H9 (cell line): Measurements from ENCODE around the gene SRC. TPM values are rescaled to one million over a fixed set of nuclear protein-coding genes. Genes with fewer than 3 reads are reported as not detected.

Source experiments
- DNase-seq: peaks from one replicate; pipeline ENCODE4 v3.0.0-alpha.2; 2017
- H2AFZ ChIP-seq: one replicate; pipeline ENCODE4 v1.6.1; 2013; ENCODE audit warnings: mild to moderate bottlenecking, low read length, control low read depth, moderate library complexity
- H2AK5ac ChIP-seq: 2 replicates; pipeline ENCODE4 v1.6.1; 2013; ENCODE audit warnings: low read length, control low read depth, mixed read lengths; ENCODE audit not compliant: insufficient read length
- H2BK120ac ChIP-seq: one replicate; pipeline ENCODE4 v1.6.1; 2013; ENCODE audit warnings: low read depth, mild to moderate bottlenecking, low read length, control low read depth, inconsistent platforms; ENCODE audit not compliant: poor library complexity, severe bottlenecking
- H2BK12ac ChIP-seq: 2 replicates; pipeline ENCODE4 v1.6.1; 2013; ENCODE audit warnings: low read length, control low read depth, mixed read lengths, low read depth; ENCODE audit not compliant: insufficient read length
- H2BK15ac ChIP-seq: 2 replicates; pipeline ENCODE4 v1.6.1; 2013; ENCODE audit warnings: low read depth, low read length, control low read depth
- H2BK20ac ChIP-seq: one replicate; pipeline ENCODE4 v1.6.1; 2013; ENCODE audit warnings: low read depth, mild to moderate bottlenecking, low read length, control low read depth, inconsistent platforms; ENCODE audit not compliant: poor library complexity, severe bottlenecking
- H2BK5ac ChIP-seq: 2 replicates; pipeline ENCODE4 v1.6.1; 2013; ENCODE audit warnings: low read length, control low read depth, mixed read lengths; ENCODE audit not compliant: insufficient read length
- H3K14ac ChIP-seq: 2 replicates; pipeline ENCODE4 v1.6.1; 2013; ENCODE audit warnings: low read length, control low read depth; ENCODE audit not compliant: insufficient read depth
- H3K18ac ChIP-seq: 2 replicates; pipeline ENCODE4 v1.6.1; 2013; ENCODE audit warnings: low read depth, mild to moderate bottlenecking, mixed read lengths, low read length, control low read depth; ENCODE audit not compliant: insufficient read length
- H3K23ac ChIP-seq: 2 replicates; pipeline ENCODE4 v1.6.1; 2013; ENCODE audit warnings: low read length, control low read depth, mixed read lengths, low read depth; ENCODE audit not compliant: insufficient read length
- H3K23me2 ChIP-seq: 2 replicates; pipeline ENCODE4 v1.6.1; 2013; ENCODE audit warnings: low read depth, mild to moderate bottlenecking, mixed read lengths, low read length, control low read depth; ENCODE audit not compliant: insufficient read length, poor library complexity, severe bottlenecking
- H3K27ac ChIP-seq: 2 replicates; pipeline ENCODE4 v1.5.1; 2013; ENCODE audit warnings: low read length, control low read depth, mixed read lengths, low read depth; ENCODE audit not compliant: insufficient read length
- H3K27me3 ChIP-seq: 2 replicates; pipeline ENCODE4 v1.6.1; 2013; ENCODE audit warnings: low read length, control low read depth, inconsistent platforms; ENCODE audit not compliant: insufficient read depth
- H3K4ac ChIP-seq: 2 replicates; pipeline ENCODE4 v1.6.1; 2013; ENCODE audit warnings: low read depth, mild to moderate bottlenecking, control low read depth, inconsistent platforms, low read length, moderate library complexity
- H3K4me1 ChIP-seq: 2 replicates; pipeline ENCODE4 v1.6.1; 2013; ENCODE audit warnings: low read length, control low read depth, inconsistent platforms; ENCODE audit not compliant: insufficient read depth
- H3K4me2 ChIP-seq: 2 replicates; pipeline ENCODE4 v1.6.1; 2013; ENCODE audit warnings: low read length, control low read depth, mixed read lengths; ENCODE audit not compliant: insufficient read length, insufficient read depth
- H3K56ac ChIP-seq: 2 replicates; pipeline ENCODE4 v1.6.1; 2013; ENCODE audit warnings: low read depth, mild to moderate bottlenecking, mixed read lengths, low read length, control low read depth; ENCODE audit not compliant: insufficient read length
- H3K79me1 ChIP-seq: 2 replicates; pipeline ENCODE4 v1.6.1; 2013; ENCODE audit warnings: low read depth, mild to moderate bottlenecking, moderate library complexity, low read length, control low read depth, inconsistent platforms; ENCODE audit not compliant: insufficient read depth, poor library complexity, severe bottlenecking
- H3K79me2 ChIP-seq: 2 replicates; pipeline ENCODE4 v1.6.1; 2013; ENCODE audit warnings: low read length, control low read depth, inconsistent platforms; ENCODE audit not compliant: insufficient read depth
- H3K9ac ChIP-seq: 2 replicates; pipeline ENCODE4 v1.6.1; 2013; ENCODE audit warnings: low read length, control low read depth, mixed read lengths; ENCODE audit not compliant: insufficient read length; ENCODE audit errors: extremely low read depth
- H3K9me3 ChIP-seq: one replicate; pipeline ENCODE4 v1.6.1; 2013; ENCODE audit warnings: low read depth, low read length, inconsistent platforms; ENCODE audit not compliant: control insufficient read depth
- H3T11ph ChIP-seq: one replicate; pipeline ENCODE4 v1.6.1; 2013; ENCODE audit warnings: mild to moderate bottlenecking, low read length, control low read depth, inconsistent platforms
- H4K20me1 ChIP-seq: one replicate; pipeline ENCODE4 v1.6.1; 2013; ENCODE audit not compliant: control insufficient read depth, insufficient read length, insufficient read depth
- H4K5ac ChIP-seq: 2 replicates; pipeline ENCODE4 v1.6.1; 2013; ENCODE audit warnings: low read depth, mild to moderate bottlenecking, mixed read lengths, low read length, control low read depth; ENCODE audit not compliant: insufficient read length
- H4K8ac ChIP-seq: replicated peaks from 2 replicates; pipeline ENCODE4 v1.6.1; 2013; ENCODE audit warnings: low read length, control low read depth, mixed read lengths, low read depth; ENCODE audit not compliant: insufficient read length
- H4K91ac ChIP-seq: 2 replicates; pipeline ENCODE4 v1.6.1; 2013; ENCODE audit warnings: low read depth, mild to moderate bottlenecking, moderate library complexity, mixed read lengths, low read length, control low read depth; ENCODE audit not compliant: insufficient read length
- H3K27ac Mint-ChIP-seq, 3 experiments: 2 replicates in 2 of 3; 3 replicates in 1 of 3; pipeline ENCODE4 v1.8.0; 2020 to 2021; ENCODE audit warnings: mixed read lengths in 3 of 3, mild to moderate bottlenecking in 1 of 3, moderate library complexity in 1 of 3
- H3K27me3 Mint-ChIP-seq: 2 replicates; pipeline ENCODE4 v1.8.0; 2021; ENCODE audit warnings: low read depth, mild to moderate bottlenecking, moderate library complexity, mixed read lengths
- H3K36me3 Mint-ChIP-seq, 3 experiments: 2 replicates in 2 of 3; 3 replicates in 1 of 3; pipeline ENCODE4 v1.8.0; 2020 to 2021; ENCODE audit warnings: low read depth in 3 of 3, mixed read lengths in 3 of 3; ENCODE audit not compliant: insufficient read depth in 1 of 3
- H3K4me1 Mint-ChIP-seq, 2 experiments: 2 replicates each; pipeline ENCODE4 v1.8.0; 2020; ENCODE audit warnings: mixed read lengths in 2 of 2
- H3K4me3 Mint-ChIP-seq, 2 experiments: 2 replicates in 1 of 2; 3 replicates in 1 of 2; pipeline ENCODE4 v1.8.0; 2020 to 2021; ENCODE audit warnings: mild to moderate bottlenecking in 2 of 2, mixed read lengths in 2 of 2, moderate library complexity in 1 of 2
- H3K9me3 Mint-ChIP-seq, 2 experiments: 2 replicates in 1 of 2; 3 replicates in 1 of 2; pipeline ENCODE4 v1.8.0; 2020; ENCODE audit warnings: mild to moderate bottlenecking in 2 of 2, mixed read lengths in 2 of 2, moderate library complexity in 1 of 2
- CTCF ChIP-seq: fragments of 200-600 bp; sonication (generic); conservative IDR thresholded peaks from 3 replicates; pipeline ENCODE4 v1.8.0; 2021; ENCODE audit warnings: antibody characterized with exemption, mild to moderate bottlenecking
- WGBS: extraction: QIAGEN DNeasy Blood & Tissue Kit; methylation state at CpG from one replicate; pipeline ENCODE4 v1.1.7; 2013; ENCODE audit warnings: missing lambda C conversion rate, low lambda C conversion rate, mixed read lengths; ENCODE audit not compliant: insufficient read length; ENCODE audit errors: extremely low coverage; 5-methylcytosine and 5-hydroxymethylcytosine counted together
- total RNA-seq: library from RNA; stranded (reverse); gene quantifications from 2 replicates; pipeline ENCODE4 v1.2.1, GENCODE V29; 2021

The SRC gene
- total RNA-seq, 1 experiment from 2014 or later: 44.5 TPM

- no CpG with 5 or more reads among the region's 9 CpGs for WGBS
- TF ChIP-seq CTCF: no peak
- H3K4me3 Mint-ChIP-seq: no peak overlapping the region
Measured at GRCh38 chr20:37362821-37363220, 16.9 kb downstream of the SRC start.

More at GRCh38 chr20:37362821-37363220, 16.9 kb downstream of the SRC start:
- Histone ChIP-seq H4K91ac (no peak overlapping the region), H3K4me1 (no peaks in the 10 kb centered on the region), H2BK5ac (no peak overlapping the region), H3K18ac (no peak overlapping the region), H2BK120ac (no peak overlapping the region), H3K79me2 (no peaks in the 10 kb centered on the region; the same call in 1 of the 2 replicates), H3K4me2 (no peak overlapping the region), H2AFZ (no peak overlapping the region), H3K27me3 (no peaks in the 10 kb centered on the region), H3K23ac (no peak overlapping the region), H2BK20ac (no peak overlapping the region), H3K79me1 (peaks cover 3% of the 10 kb centered on the region), H2BK15ac (no peak overlapping the region), H3K23me2 (no peaks in the 10 kb centered on the region), H2BK12ac (no peak overlapping the region), H2AK5ac (no peak overlapping the region), H3K27ac (no peak overlapping the region), H3K14ac (no peak overlapping the region), H3T11ph (no peak overlapping the region), H4K8ac (no peak overlapping the region), H3K9me3 (no peaks in the 10 kb centered on the region), H3K56ac (no peak overlapping the region), H4K5ac (no peak overlapping the region), H4K20me1 (no peaks in the 10 kb centered on the region), H3K9ac (no peak overlapping the region), H3K4ac (no peak overlapping the region)
- H3K36me3 Mint-ChIP-seq: peaks cover 16 to 31% (median 27%) of the 10 kb centered on the region in 3 experiments
- H3K27me3 Mint-ChIP-seq: no peaks in the 10 kb centered on the region
- H3K27ac Mint-ChIP-seq: no peak overlapping the region
- no peak for DNase-seq
- no peaks in the 10 kb centered on the region; a peak in 1 of 5 replicates for H3K9me3 Mint-ChIP-seq
- peaks cover 7 to 13% of the 10 kb centered on the region in 2 experiments for H3K4me1 Mint-ChIP-seq
